ENCODE measurements around the gene ZNF296. TPM values are rescaled to one million over a fixed set of nuclear protein-coding genes. Genes with fewer than 3 reads are reported as not detected.

The ZNF296 gene
- total RNA-seq, 2 experiments from 2014 or later = 3.1 to 4.8 TPM

- H3K27ac Mint-ChIP-seq = peak within 1 kb of the TSS; percentile 96
- ChIA-PET POLR2A (interaction anchor here (0.6 to 1.9 kb wide), 11 partner anchors 8 to 1511 kb away, joined by 3 to 8 read pairs (median 4); partner anchors contain the start of genes BLOC1S3 and PPP1R37), CTCF (interaction anchor here (0.8 to 2.4 kb wide), 9 partner anchors 20 to 140 kb away, joined by 3 to 16 read pairs (median 4); partner anchors contain the start of gene BLOC1S3)
- DNase-seq (peak; percentile 94), ATAC-seq (peak; percentile 96)
- intact Hi-C loops (cut with DNase I, micrococcal nuclease) = loop anchor here (1.0 kb wide), 10 partner anchors 37 to 753 kb away; partner anchors contain the start of genes BLOC1S3 (in 1 of the 2), CLPTM1 (in 1 of the 2), DMWD (in 1 of the 2) and ERCC2 (in 1 of the 2)
- H3K9me3 Mint-ChIP-seq (ENCODE audit: low read depth) = no peaks in the 10 kb centered on the region
- H3K27me3 Mint-ChIP-seq = no peaks in the 10 kb centered on the region
- H3K4me1 Mint-ChIP-seq = peaks cover 32% of the 10 kb centered on the region
- peak within 1 kb of the TSS; percentile 97 for H3K4me3 Mint-ChIP-seq
- peaks cover 57% of the 10 kb centered on the region for H3K36me3 Mint-ChIP-seq (ENCODE audit: low read depth)
These were observed 37.1 kb downstream of the ZNF296 start, which contains the start of gene CLASRP for GRCh38 chr19:45038931-45039893. CLASRP (plus strand) TSS chr19:45039045; CDS start chr19:45040213, 1,168 bp downstream.

GRCh38 chr19:45037393-45038169 lies 38.7 kb downstream of the ZNF296 start:
- POLR2A ChIA-PET = no interaction called here
- peak overlapping the region; percentile 58 for H3K27ac Mint-ChIP-seq

GRCh38 chr19:45035755-45036154 lies 40.5 kb downstream of the ZNF296 start:
- H3K36me3 Mint-ChIP-seq (ENCODE audit: low read depth) = peaks cover 56% of the 10 kb centered on the region
- H3K27ac Mint-ChIP-seq = no peak overlapping the region
- ATAC-seq (no peak), DNase-seq (no peak)
- H3K4me1 Mint-ChIP-seq = peaks cover 18% of the 10 kb centered on the region
- H3K9me3 Mint-ChIP-seq (ENCODE audit: low read depth) = no peaks in the 10 kb centered on the region
- ChIA-PET POLR2A (interaction anchor here (0.7 kb wide), 1 partner anchor 341 kb away, joined by 3 read pairs; no protein-coding TSS in a partner anchor), CTCF (interaction anchor here (0.5 kb wide), 1 partner anchor 1389 kb away, joined by 3 read pairs; no protein-coding TSS in a partner anchor)
- H3K27me3 Mint-ChIP-seq = no peaks in the 10 kb centered on the region
- H3K4me3 Mint-ChIP-seq = no peak overlapping the region
- intact Hi-C loops (cut with DNase I, micrococcal nuclease) = no loop called here

More at GRCh38 chr19:45037393-45038169, 38.7 kb downstream of the ZNF296 start:
- no peak for DNase-seq
- no peaks in the 10 kb centered on the region for H3K9me3 Mint-ChIP-seq (ENCODE audit: low read depth)
- H3K4me3 Mint-ChIP-seq = no peak overlapping the region
- H3K36me3 Mint-ChIP-seq (ENCODE audit: low read depth) = peaks cover 57% of the 10 kb centered on the region
- H3K4me1 Mint-ChIP-seq = peaks cover 32% of the 10 kb centered on the region
- ATAC-seq = no peak
- intact Hi-C loops (cut with DNase I, micrococcal nuclease) = no loop called here
- H3K27me3 Mint-ChIP-seq = no peaks in the 10 kb centered on the region
- CTCF ChIA-PET = interaction anchor here (0.7 to 1.5 kb wide), 2 partner anchors 54 to 317 kb away, joined by 3 read pairs; no protein-coding TSS in a partner anchor

GRCh38 chr19:45032421-45032820 lies 43.9 kb downstream of the ZNF296 start:
- CTCF ChIA-PET = interaction anchor here (0.6 kb wide), 1 partner anchor 447 kb away, joined by 5 read pairs; no protein-coding TSS in a partner anchor
- Mint-ChIP-seq H3K27ac (no peak overlapping the region), H3K9me3 (ENCODE audit: low read depth) (no peaks in the 10 kb centered on the region), H3K4me1 (no peaks in the 10 kb centered on the region), H3K27me3 (no peaks in the 10 kb centered on the region), H3K4me3 (no peak overlapping the region), H3K36me3 (ENCODE audit: low read depth) (peaks cover 55% of the 10 kb centered on the region)
- no peak for DNase-seq
- POLR2A ChIA-PET = no interaction called here
- intact Hi-C loops (cut with DNase I, micrococcal nuclease) = no loop called here
- ATAC-seq = no peak

GRCh38 chr19:45030825-45031224 lies 45.5 kb downstream of the ZNF296 start:
- Mint-ChIP-seq H3K27me3 (no peaks in the 10 kb centered on the region), H3K9me3 (ENCODE audit: low read depth) (no peaks in the 10 kb centered on the region), H3K36me3 (ENCODE audit: low read depth) (peaks cover 61% of the 10 kb centered on the region), H3K27ac (no peak overlapping the region), H3K4me1 (no peaks in the 10 kb centered on the region), H3K4me3 (no peak overlapping the region)
- intact Hi-C loops (cut with DNase I, micrococcal nuclease) = no loop called here
- ChIA-PET POLR2A (interaction anchor here (0.7 kb wide), 1 partner anchor 9 kb away, joined by 5 read pairs; no protein-coding TSS in a partner anchor), CTCF (interaction anchor here (1.0 kb wide), 1 partner anchor 11 kb away, joined by 3 read pairs; no protein-coding TSS in a partner anchor)
- no peak for ATAC-seq
- no peak for DNase-seq

- H3K9me3 Mint-ChIP-seq (ENCODE audit: low read depth) = no peaks in the 10 kb centered on the region
- H3K4me3 Mint-ChIP-seq = no peak overlapping the region
- POLR2A ChIA-PET = interaction anchor here (1.6 kb wide), 1 partner anchor 12 kb away, joined by 6 read pairs; no protein-coding TSS in a partner anchor
- CTCF ChIA-PET = interaction anchor here (1.1 kb wide), 1 partner anchor 32 kb away, joined by 3 read pairs; no protein-coding TSS in a partner anchor
- DNase-seq (no peak), ATAC-seq (no peak)
- intact Hi-C loops (cut with DNase I, micrococcal nuclease) = no loop called here
- H3K4me1 Mint-ChIP-seq = no peaks in the 10 kb centered on the region
- H3K36me3 Mint-ChIP-seq (ENCODE audit: low read depth) = peaks cover 48% of the 10 kb centered on the region
- H3K27me3 Mint-ChIP-seq = no peaks in the 10 kb centered on the region
- H3K27ac Mint-ChIP-seq = no peak overlapping the region
These were observed 48.9 kb downstream of the ZNF296 start for GRCh38 chr19:45027371-45027770.

- DNase-seq (no peak), ATAC-seq (no peak)
- CTCF ChIA-PET = no interaction called here
- Mint-ChIP-seq H3K4me1 (no peaks in the 10 kb centered on the region), H3K27ac (no peak overlapping the region), H3K27me3 (no peaks in the 10 kb centered on the region), H3K9me3 (ENCODE audit: low read depth) (no peaks in the 10 kb centered on the region), H3K4me3 (no peak overlapping the region), H3K36me3 (ENCODE audit: low read depth) (peaks cover 36% of the 10 kb centered on the region)
- intact Hi-C loops (cut with DNase I, micrococcal nuclease) = no loop called here
- POLR2A ChIA-PET = no interaction called here
These were observed 51.0 kb downstream of the ZNF296 start for GRCh38 chr19:45025264-45025663.

GRCh38 chr19:45023048-45023447 lies 53.2 kb downstream of the ZNF296 start:
- POLR2A ChIA-PET = no interaction called here
- Mint-ChIP-seq H3K36me3 (ENCODE audit: low read depth) (peaks cover 33% of the 10 kb centered on the region), H3K4me3 (no peak overlapping the region)

GRCh38 chr19:45021971-45022370 lies 54.3 kb downstream of the ZNF296 start:
- H3K4me1 Mint-ChIP-seq = no peaks in the 10 kb centered on the region
- H3K4me3 Mint-ChIP-seq = no peak overlapping the region
- H3K27me3 Mint-ChIP-seq = no peaks in the 10 kb centered on the region
- ChIA-PET POLR2A (no interaction called here), CTCF (interaction anchor here (0.6 to 1.3 kb wide), 2 partner anchors 10 to 35 kb away, joined by 4 read pairs; no protein-coding TSS in a partner anchor)
- no peak overlapping the region for H3K27ac Mint-ChIP-seq
- H3K36me3 Mint-ChIP-seq (ENCODE audit: low read depth) = peaks cover 28% of the 10 kb centered on the region
- no peaks in the 10 kb centered on the region for H3K9me3 Mint-ChIP-seq (ENCODE audit: low read depth)
- no peak for DNase-seq
- no peak for ATAC-seq
- intact Hi-C loops (cut with DNase I, micrococcal nuclease) = no loop called here

More at GRCh38 chr19:45023048-45023447, 53.2 kb downstream of the ZNF296 start:
- DNase-seq (no peak), ATAC-seq (no peak)
- H3K27ac Mint-ChIP-seq = no peak overlapping the region
- CTCF ChIA-PET = interaction anchor here (0.7 kb wide), 1 partner anchor 416 kb away, joined by 3 read pairs; no protein-coding TSS in a partner anchor
- no peaks in the 10 kb centered on the region for H3K4me1 Mint-ChIP-seq
- no peaks in the 10 kb centered on the region for H3K27me3 Mint-ChIP-seq
- no peaks in the 10 kb centered on the region for H3K9me3 Mint-ChIP-seq (ENCODE audit: low read depth)
- intact Hi-C loops (cut with DNase I, micrococcal nuclease) = no loop called here

Measured in activated CD4-positive, alpha-beta T cell treated with anti-CD3 and anti-CD28 coated beads for 36 hours (primary cell).